GM21786 (cell line): ENCODE data around the gene ATP6V0E2.
"Not testable (repeated sequence)": the region's sequence is repeated elsewhere in the genome, so short reads cannot be mapped to it uniquely, and the experiment has no call there.

ENCODE experiments used
- ATAC-seq: cut with Tn5 transposase; IDR thresholded peaks from one replicate; pipeline ENCODE4 v1.9.1; 2021; ENCODE audit not compliant: unreplicated experiment

Gene ATP6V0E2

GRCh38 chr7:149926414-149926813 lies 52.6 kb downstream of the ATP6V0E2 start:
- ATAC-seq, result not testable (repeated sequence)
